Astrocyte (in vitro differentiated cells and primary cell): ENCODE data around the gene BCAR1.

Source experiments
- CTCF ChIP-seq: IDR thresholded peaks from 2 replicates; pipeline ENCODE4 v1.5.1; 2011; ENCODE audit warnings: low read depth, mild to moderate bottlenecking, inconsistent platforms, low read length, moderate library complexity; ENCODE audit not compliant: insufficient read depth
- EZH2 ChIP-seq: IDR thresholded peaks from 2 replicates; pipeline ENCODE4 v1.6.1; 2012; ENCODE audit warnings: mild to moderate bottlenecking, low read length, inconsistent platforms; ENCODE audit not compliant: insufficient read depth

- TF ChIP-seq CTCF (no peak), EZH2 (no peak)
Observed at GRCh38 chr16:75254359-75254837, 3.0 kb upstream of the BCAR1 start.
